ENCODE data around the gene GAB2.

GRCh38 chr11:78208257-78209165 lies 209.1 kb downstream of the GAB2 start:
- no peak for TF ChIP-seq CTCF (IDR thresholded peaks at IDR 0.05)
- no peak for TF ChIP-seq POLR2A (IDR thresholded peaks at IDR 0.05; ENCODE audit: low read length)
- no peak for TF ChIP-seq RFX5 (IDR thresholded peaks at IDR 0.05)
- TF ChIP-seq, protein P1, sequence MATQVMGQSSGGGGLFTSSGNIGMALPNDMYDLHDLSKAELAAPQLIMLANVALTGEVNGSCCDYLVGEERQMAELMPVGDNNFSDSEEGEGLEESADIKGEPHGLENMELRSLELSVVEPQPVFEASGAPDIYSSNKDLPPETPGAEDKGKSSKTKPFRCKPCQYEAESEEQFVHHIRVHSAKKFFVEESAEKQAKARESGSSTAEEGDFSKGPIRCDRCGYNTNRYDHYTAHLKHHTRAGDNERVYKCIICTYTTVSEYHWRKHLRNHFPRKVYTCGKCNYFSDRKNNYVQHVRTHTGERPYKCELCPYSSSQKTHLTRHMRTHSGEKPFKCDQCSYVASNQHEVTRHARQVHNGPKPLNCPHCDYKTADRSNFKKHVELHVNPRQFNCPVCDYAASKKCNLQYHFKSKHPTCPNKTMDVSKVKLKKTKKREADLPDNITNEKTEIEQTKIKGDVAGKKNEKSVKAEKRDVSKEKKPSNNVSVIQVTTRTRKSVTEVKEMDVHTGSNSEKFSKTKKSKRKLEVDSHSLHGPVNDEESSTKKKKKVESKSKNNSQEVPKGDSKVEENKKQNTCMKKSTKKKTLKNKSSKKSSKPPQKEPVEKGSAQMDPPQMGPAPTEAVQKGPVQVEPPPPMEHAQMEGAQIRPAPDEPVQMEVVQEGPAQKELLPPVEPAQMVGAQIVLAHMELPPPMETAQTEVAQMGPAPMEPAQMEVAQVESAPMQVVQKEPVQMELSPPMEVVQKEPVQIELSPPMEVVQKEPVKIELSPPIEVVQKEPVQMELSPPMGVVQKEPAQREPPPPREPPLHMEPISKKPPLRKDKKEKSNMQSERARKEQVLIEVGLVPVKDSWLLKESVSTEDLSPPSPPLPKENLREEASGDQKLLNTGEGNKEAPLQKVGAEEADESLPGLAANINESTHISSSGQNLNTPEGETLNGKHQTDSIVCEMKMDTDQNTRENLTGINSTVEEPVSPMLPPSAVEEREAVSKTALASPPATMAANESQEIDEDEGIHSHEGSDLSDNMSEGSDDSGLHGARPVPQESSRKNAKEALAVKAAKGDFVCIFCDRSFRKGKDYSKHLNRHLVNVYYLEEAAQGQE (IDR thresholded peaks at IDR 0.05), result no peak
- no peak for TF ChIP-seq PHF8 (IDR thresholded peaks at IDR 0.05; ENCODE audit: borderline replicate concordance, low read depth)
- TF ChIP-seq MAX (IDR thresholded peaks at IDR 0.05), result no peak
- no peak for TF ChIP-seq SREBF2 (IDR thresholded peaks at IDR 0.05)
- TF ChIP-seq CEBPB (IDR thresholded peaks at IDR 0.05), result no peak
- no peak for TF ChIP-seq NR3C1 (IDR thresholded peaks at IDR 0.05)
- no peak for TF ChIP-seq BHLHE40 (IDR thresholded peaks at IDR 0.05; ENCODE audit: low read depth, low read length)
